ENCODE data around the gene BCS1L.

Gene BCS1L, protein sequence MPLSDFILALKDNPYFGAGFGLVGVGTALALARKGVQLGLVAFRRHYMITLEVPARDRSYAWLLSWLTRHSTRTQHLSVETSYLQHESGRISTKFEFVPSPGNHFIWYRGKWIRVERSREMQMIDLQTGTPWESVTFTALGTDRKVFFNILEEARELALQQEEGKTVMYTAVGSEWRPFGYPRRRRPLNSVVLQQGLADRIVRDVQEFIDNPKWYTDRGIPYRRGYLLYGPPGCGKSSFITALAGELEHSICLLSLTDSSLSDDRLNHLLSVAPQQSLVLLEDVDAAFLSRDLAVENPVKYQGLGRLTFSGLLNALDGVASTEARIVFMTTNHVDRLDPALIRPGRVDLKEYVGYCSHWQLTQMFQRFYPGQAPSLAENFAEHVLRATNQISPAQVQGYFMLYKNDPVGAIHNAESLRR

DNA sequence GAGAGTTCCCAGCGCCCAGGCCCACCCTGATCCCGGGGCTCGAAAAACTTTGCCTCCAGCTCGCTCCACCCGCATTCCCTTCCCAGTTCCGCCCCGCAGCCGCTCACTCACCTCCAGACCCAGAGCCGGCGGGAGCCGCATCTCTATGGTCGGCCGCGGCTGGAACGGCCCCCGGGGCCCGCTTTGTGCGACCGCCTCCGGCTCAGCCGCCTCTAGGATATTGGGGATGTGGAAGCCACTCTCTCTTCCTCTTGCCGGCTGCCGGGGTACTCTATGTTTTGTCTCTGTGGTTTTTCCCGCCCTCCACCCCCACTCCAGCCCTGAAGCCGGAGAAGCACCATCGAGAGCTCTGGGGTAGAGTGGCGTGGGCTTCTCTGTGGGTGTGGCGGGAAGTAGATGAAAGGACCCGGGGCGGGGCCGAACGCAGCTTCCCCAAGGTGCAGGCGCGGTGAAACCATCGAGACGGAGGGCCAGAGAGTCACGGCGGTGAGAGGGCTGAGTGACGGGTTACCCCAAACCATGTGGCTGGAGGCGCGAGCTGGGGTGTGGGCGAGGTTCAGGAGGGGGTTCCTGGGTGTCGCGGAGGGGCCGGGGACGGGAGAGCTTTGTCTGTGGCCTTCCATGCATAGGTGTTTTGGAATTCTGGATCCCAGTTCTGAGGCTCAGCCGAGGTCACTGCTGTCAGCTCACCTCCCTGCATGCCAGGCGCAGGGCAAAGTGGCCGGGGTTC lies at the start of gene BCS1L, which contains the start of gene ZNF142:
Gene BCS1L (plus strand): TSS at position 426 of the 730 bp plus-strand sequence. CDS start 1,305 bp downstream, outside the sequence.
Gene ZNF142 (minus strand): TSS at position 366 of the 730 bp plus-strand sequence. CDS start 3,194 bp downstream, outside the sequence.
- DNase-seq = peak; percentile 66

DNA sequence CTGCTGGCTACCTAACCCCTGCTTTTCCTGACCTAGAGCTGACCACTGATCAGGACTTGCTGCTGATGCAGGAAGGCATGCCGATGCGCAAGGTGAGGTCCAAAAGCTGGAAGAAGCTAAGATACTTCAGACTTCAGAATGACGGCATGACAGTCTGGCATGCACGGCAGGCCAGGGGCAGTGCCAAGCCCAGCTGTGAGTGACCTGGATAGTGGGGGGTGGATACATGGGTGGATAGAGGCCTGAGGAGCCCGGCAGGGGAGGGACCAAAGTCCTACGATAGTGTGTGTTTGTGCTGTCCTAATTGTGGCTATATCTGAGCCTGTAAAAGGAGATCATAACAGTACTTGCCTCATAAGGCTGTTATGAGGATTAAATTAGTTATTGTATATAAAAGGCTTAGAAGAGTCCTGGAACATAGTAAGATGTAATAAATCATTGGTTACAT lies 43.6 kb upstream of the BCS1L start:
- DNase-seq = no peak

DNA sequence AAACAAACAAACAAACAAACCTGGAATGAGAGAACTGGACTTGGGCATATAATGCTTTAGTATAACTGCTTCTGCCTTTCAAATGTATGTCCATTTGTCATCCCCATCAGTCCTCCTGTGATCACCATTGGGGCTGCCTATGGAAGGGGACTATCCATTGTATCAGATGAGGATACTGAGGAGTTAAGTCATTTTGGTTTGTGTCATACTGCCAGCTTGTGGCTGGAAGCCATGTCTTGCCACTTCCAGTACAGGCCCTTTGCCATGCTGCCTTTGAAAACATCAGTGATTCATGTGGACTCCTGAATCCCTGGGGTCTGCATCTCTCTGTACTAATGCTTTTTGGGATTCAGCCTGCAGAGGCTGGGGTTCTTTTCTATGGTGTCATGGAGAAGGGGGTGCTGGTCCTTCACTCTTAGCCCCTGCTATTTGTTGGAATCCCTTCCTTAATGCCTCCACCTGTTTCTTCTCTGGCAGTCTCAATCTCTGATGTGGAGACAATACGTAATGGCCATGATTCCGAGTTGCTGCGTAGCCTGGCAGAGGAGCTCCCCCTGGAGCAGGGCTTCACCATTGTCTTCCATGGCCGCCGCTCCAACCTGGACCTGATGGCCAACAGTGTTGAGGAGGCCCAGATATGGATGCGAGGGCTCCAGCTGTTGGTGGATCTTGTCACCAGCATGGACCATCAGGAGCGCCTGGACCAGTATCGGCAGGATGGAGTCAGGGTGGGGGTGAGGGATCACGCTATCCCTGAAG lies 41.2 kb upstream of the BCS1L start:
- DNase-seq = no peak

DNA sequence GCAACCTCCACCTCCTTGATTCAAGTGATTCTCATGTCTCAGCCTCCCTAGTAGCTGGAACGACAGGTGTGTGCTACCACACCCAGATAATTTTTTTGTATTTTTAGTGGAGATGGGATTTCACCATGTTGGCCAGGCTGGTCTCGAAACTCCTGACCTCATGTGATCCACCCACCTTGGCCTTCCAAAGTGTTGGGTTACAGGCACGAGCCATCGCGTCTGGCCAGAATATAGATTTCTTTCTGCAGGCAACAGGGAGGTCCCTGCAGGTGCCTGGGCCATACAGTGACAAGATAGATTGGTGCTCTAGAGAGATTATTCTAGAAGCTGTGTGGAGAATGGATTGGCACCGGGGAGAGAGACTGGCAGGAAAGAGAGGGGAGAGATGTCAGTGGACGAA lies 38.5 kb upstream of the BCS1L start:
- DNase-seq = no peak

DNA sequence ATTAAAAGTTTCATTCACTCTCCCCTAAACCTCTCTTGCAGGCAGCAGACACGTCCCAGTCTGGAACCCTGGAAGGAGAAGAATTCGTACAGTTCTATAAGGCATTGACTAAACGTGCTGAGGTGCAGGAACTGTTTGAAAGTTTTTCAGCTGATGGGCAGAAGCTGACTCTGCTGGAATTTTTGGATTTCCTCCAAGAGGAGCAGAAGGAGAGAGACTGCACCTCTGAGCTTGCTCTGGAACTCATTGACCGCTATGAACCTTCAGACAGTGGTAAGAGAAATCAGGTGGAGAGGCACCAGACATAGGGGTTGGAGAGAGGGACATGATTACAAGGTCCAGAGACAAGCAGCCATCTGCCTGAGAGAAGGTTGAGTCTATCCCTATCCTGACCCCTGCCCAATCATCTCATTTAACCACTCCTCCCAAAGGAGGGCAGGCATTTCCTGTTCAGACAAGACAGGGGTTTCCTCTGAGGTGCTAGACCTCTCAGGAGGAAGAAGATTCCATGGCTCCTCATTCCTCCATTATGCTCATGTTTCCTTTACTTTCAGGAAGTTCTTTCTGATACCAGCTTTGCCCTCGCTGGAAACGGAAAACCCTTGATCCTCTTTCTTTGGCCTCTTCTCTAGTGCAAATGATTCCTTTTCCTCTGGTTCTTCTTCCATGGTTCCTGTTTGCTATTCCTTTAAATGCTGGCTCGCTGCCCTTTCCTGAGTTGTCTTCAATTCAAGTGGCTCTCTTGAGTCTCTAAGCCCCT lies 36.7 kb upstream of the BCS1L start:
- peak; percentile 8 for DNase-seq

DNA sequence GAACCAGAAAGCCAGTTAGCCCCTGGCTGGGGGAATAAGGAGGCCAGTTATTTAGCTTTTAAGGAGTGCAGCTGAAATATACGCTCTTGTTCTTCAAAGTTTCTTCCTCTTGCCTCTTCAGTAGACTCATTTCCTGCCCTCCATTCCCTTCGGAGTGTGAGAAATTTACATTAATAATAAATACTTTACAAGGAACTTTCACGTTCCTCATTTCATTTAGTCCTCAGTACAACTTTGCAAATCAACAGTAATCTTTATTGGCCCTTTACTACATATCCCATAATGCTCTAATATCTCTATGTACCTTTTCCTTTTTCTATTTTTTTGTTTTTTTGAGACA lies 36.1 kb upstream of the BCS1L start:
- peak; percentile 18 for DNase-seq

DNA sequence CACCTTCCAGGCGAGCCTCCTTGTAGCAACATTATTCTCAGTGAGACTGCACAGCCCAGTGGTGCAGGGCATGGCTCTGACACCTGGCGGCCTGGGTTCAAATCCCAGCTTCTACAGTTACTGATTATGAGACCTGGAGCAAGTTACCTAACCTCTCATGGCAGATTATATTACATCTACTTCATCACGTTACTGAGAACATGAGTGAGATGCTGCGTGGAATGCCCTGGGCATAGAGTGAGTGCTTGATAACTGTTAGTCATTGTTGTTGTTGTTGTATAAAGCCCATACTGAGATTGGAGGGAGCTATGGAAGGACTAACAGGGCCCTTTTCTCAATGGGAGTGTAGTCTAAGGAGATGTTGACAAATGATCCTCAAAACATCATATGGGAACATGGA lies 33.1 kb upstream of the BCS1L start:
- DNase-seq = no peak

DNA sequence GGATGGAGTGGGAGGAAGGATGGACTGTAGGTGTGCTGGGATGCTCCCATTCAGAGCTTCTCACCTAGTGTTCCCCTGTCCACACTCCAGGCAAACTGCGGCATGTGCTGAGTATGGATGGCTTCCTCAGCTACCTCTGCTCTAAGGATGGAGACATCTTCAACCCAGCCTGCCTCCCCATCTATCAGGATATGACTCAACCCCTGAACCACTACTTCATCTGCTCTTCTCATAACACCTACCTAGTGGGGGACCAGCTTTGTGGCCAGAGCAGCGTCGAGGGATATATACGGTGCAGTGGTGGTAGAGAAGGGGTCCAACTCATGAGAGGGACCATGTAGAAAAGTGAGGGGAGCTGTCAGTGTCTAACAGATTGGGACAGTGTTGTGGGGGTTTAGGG lies 31.5 kb upstream of the BCS1L start:
- DNase-seq = no peak

DNA sequence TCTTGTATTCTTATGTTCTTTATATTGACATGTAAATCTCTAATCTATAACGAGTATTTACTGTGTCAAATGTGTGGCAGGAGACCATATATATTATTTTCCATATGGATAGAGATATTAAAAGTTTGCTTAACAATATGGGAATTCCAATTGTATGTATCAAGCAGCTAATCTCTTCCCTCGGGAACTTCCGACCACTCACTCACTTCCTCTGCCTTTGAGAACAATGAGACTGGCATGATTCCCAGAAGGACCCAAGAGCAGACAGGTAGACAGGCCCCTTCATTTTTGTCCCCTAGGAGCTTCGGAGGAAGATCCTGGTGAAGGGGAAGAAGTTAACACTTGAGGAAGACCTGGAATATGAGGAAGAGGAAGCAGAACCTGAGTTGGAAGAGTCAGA lies 27.6 kb upstream of the BCS1L start:
- no peak for DNase-seq

DNA sequence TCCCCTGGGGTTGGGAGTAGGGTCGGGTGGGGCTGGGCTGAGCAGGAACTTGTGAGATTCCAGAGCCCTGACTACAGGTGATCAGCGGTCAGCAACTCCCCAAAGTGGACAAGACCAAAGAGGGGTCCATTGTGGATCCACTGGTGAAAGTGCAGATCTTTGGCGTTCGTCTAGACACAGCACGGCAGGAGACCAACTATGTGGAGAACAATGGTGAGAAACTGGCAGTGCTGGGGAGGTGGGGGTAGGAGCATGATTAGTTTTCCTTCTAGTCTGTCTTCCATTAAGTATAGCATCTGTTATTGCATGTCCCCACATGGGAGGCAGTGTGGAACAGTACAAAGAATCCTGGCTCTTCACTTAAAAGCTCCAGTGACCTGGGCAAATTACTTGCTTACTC lies 23.8 kb upstream of the BCS1L start:
- no peak for DNase-seq

DNA sequence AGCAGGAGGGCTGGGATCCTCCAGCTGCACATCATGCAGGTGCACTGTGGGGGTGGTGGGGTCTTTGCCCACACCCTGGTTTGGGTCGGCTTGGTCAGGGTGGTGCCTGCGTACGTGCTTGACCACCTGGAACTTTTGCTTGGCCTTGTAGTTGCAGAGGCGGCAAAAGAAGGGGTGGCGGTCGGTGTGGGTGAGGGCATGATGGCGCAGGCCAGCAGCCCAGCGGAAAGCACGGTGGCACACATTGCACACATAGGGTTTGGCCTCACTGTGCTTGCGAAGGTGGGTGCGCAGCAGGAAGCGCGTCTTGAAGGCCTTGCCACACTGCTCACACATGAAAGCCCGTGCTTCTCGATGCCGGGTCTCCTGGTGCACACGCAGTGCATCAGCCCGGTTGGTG lies 21.1 kb upstream of the BCS1L start:
- DNase-seq = no peak

DNA sequence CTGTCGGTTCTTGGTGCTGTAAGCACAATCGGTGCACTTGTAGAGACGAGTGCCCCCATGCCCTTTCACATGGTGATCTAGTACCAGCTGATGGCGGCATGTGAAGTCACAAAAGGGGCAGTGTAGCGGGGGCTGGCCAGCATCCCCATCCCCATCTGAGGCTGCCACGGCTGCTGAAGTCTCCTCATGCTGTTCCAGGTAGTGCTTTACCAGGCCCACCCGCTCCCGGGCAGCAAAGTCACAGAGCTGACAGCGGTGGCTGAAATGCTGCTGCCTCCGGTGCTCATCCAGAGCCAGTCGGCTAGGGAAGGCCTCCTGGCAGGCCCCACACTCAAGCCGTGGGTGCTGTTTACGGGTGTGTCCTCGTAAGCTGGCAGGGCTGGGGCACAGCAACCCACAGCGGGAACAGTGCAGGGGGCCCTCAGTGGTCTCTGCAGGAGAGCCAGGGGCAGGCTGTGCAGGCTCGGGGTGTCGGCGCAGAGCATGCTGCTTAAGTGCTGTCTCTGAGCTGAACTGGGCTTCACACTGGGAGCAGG lies 17.3 kb upstream of the BCS1L start:
- no peak for DNase-seq

DNA sequence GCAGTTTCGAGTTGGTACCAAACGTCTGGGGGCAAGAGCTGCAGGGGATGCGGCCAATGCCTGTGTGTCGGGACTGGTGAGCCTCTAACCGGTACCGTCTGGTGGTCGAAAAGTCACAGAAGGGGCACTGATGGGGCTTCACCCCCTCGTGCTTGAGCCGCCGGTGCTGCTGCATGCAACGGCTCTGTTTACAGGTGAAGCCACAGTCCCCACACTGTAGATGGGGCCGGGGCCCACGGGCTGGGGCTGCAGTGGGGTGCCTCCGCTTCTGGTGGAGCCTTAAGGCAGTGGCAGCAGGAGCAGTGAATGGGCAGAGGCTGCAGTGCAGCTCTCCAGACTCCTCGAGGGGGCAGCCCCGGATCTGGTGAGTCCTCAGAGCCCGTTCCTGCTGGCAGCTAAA lies 16.7 kb upstream of the BCS1L start:
- no peak for DNase-seq

DNA sequence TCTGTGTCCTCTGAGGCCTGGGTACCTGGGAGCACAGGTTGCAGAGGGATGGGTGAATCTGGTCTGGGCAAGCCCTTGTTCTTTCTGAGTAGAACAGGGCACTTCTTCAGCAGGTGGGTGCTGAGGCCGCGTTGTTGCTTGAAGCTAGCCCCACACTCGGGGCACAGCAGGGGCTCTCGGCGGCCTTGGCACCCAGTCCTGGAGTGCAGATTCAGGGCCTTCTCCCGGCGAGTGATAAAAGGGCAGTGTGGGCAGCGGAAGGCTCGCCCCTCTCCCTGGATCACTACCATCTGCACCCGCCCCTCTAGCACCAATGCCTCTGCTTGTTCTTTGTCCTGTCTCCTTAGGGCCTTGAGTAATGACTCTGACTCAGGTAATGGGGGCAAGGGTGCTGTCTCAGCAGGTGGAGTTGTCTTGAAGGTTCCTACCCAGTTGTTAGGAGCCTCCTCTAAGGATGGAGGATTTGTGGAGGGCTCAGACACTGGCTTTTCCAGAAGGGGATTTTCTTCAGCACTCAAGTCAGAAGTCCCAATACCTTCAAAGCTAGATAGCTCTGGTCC lies 15.7 kb upstream of the BCS1L start:
- no peak for DNase-seq

DNA sequence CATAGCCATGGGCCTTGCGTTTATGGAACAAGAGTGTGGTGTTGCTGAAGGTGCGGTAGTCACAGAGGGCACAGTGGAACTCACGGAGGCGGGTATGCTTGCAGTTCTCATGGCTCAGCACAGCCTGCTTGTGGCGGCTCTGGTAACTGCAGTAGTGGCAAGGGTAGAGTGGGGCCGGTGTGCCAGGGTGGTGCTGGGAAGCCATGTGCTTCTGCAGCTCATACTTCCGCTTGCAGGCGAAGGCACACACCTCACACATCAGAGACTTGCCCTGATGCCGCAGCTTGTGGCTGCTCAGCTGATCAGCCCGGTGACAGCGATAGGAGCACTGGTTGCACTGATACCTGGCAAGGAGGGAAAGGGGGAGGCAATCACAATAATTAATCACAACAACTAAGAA lies 14.8 kb upstream of the BCS1L start:
- no peak for DNase-seq

DNA sequence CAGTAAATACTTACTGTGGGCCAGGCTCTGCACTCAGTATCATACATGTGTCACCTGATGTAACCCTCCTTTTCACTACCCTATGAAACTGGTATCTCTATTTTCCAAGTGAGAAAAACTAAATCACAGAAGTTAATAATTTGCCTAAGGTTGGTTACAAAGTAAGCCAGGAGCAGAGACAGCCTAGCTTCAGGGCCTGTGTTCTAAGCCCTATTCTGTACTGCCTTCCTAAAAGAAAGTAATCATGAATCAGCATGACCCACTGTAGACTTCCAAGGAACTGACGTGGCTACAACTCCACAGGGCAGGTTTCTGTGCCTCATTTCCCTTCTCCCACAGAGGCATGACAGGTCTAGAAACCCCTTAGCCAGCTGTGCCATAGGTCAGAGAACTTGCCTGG lies 14.4 kb upstream of the BCS1L start:
- no peak for DNase-seq

DNA sequence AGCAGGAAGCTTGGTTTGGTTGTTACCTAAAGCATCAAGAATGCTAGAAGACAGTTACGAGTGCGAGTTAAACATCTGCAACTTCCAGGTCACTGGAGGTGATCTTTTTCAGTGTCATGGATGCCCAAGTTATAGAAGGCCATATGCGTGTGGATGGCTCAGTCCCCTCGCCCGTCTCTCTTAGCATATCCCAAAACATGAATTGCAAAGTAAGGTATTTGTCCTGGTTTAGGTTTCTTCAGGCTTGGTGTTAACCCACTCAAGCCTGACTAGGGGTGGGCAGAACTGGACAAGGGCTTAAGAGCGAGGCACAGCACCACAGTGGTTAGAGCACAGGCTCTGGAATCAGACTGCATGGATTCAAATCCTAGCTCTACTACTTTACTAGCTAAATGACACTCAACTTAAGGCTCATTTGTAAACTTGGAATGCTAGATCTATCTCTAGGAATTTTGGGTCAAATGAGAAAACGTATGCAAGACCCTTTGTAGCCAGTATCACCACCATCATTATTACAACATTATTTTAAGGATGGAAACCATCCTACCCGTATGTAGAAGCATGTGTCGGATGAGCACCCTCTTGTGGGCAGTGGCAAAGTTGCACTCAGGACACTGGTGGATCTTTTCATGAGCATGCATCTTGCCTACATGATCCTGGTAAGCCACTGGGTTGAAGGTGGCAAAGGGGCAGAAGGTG lies 11.2 kb upstream of the BCS1L start:
- peak; percentile 63 for DNase-seq

DNA sequence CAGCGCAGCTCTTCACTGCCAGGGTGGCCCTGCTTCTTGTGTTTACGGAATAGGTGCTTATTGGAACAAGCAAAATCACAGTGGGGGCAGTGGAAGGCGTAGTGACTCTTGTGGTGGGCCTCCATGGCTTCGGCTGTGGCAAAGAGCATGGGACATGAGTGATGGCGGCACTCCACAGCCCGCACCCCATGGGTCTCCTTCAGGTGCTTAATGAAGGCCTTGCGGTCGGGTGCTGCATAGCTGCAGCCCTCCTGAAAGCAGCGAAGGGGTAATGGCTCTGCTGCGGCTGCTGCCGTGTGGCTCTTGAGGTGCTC lies 10.7 kb upstream of the BCS1L start:
- DNase-seq = no peak

DNA sequence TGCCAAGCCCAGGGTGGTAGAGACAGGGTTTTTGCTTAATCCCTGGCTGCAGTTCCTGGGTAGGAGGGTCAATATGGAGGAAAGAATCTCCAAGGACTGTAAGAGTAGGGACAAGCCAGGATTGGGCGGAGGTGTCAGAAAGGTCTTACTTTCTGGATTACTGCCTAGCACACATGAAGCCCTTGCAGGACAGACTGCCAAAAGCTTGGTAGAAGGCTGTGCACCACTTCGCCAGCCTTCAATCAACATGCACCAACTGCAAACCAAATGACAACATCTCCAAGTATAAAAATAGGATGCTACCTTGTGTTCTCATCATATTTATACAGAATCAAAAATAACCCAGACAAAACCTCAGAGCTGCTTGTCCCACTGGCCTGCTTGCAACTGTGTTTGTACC lies 3.7 kb upstream of the BCS1L start:
- DNase-seq = no peak

DNA sequence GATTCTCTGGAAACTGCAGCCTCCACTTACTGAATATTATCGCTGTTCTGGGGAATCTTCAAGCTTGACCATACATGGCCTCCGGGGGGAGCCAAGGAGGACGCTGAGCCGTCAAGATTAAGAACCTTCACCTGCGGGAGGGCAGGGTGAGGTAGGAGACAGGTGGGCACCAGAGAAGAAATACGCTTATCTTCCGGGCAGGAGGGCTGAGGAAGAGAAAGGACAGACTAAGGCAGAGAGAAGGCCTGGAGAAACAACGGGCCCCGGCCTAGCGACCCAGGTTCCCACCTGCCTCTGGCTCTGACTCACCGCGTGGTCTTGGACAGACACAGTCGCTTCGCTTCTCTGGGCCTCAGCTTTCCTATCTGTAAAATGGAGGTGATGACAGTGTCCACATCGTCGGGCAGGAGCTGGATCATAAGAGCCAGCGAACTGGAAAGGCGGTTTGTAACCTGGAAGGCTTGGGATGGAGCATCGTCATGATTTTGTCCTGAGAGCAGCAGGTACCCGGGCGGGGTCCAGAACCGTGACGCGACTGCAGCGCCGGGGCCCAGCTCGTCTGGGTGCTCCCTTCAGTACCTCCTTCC lies 719 bp upstream of the BCS1L start:
- peak; percentile 36 for DNase-seq

DNA sequence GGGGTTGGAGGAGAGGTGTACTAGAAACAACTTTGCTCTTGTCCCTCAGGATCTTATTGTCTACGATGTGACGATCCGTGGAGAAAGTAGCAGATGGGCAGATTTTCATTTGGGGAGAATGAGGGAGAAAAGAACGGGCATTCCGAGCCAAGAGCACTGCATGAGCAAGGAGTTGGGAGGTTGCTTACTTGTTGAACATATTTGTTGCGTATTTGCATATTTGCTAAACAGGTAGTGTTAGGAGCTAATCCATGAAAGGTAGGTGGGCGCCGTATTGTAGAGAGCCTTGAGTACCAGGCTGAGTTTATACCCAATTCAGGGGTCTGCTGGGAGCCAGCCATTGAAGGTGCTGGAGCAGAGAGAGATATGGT lies 490 bp downstream of the BCS1L start:
- DNase-seq = no peak
